Keratinocyte (primary cell): ENCODE results near the gene GARNL3.

Experiments used
- CTCF ChIP-seq, 3 experiments: IDR thresholded peaks in 1 of 3; conservative IDR thresholded peaks in 1 of 3; optimal IDR thresholded peaks in 1 of 3; 2 replicates in 2 of 3; 3 replicates in 1 of 3; pipeline versions ENCODE3 to v1.5.1; 2011; ENCODE audit warnings: low read length in 3 of 3, mild to moderate bottlenecking in 3 of 3, moderate library complexity in 2 of 3, control low read depth in 1 of 3, inconsistent platforms in 1 of 3; ENCODE audit not compliant: insufficient read depth in 2 of 3; ENCODE audit errors: extremely low read depth in 1 of 3
- EZH2 ChIP-seq: IDR thresholded peaks from one replicate; pipeline ENCODE4 v1.6.1; 2012; ENCODE audit warnings: inconsistent platforms, mild to moderate bottlenecking, low read length, moderate library complexity

- TF ChIP-seq CTCF (optimal IDR thresholded peaks at IDR 0.05 in 1 of 3, IDR thresholded peaks at IDR 0.05 in 1 of 3, conservative IDR thresholded peaks at IDR 0.05 in 1 of 3; ENCODE audit: extremely low read depth in 1 of 3, insufficient read depth in 2 of 3, low read length in 3 of 3) (peak in 1 of 3 experiments; percentile 16), EZH2 (no peak)
Measured at GRCh38 chr9:127384901-127385300, 120.3 kb downstream of the GARNL3 start.
